Activated CD8-positive, alpha-beta memory T cell treated with anti-CD3 and anti-CD28 coated beads for 4 hours (primary cell): ENCODE measurements around the gene KIF6.

ENCODE experiments used
- DNase-seq, 2 donors: peaks; one replicate each; pipeline ENCODE4 v3.0.0-alpha.2; 2020; ENCODE audit warnings: low read depth in 2 of 2

Gene KIF6

GRCh38 chr6:39387785-39388184, 337.4 kb downstream of the KIF6 start:
- no peak for DNase-seq

- DNase-seq, result no peak
These were observed 338.7 kb downstream of the KIF6 start for GRCh38 chr6:39386487-39386886.

- no peak for DNase-seq
These were observed 343.6 kb downstream of the KIF6 start for GRCh38 chr6:39381550-39382140.

- no peak for DNase-seq
These were observed 344.2 kb downstream of the KIF6 start for GRCh38 chr6:39380837-39381549.

GRCh38 chr6:39378960-39379425, 346.2 kb downstream of the KIF6 start:
- no peak for DNase-seq

GRCh38 chr6:39378175-39378959, 346.8 kb downstream of the KIF6 start:
- DNase-seq, result no peak

DNA sequence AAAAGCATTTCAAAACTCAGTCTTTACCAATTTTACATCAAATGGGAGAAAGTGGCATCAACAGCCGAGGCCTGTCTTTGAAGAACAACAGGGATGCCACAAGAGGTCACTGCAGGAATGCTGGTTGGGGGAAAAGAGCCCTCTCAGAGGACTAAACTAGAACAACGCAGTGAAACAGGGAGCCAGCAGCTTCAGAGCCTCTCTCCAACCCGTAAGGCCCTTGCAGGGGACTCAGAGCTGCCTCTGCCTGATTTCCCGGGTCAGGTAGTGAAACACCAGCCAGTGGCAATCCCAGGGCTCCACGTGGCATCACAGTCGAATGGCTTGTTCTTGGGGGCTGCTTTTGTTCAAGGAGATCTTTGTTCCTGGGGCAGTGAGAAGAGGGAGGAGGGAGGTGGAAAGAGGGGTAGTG, 347.7 kb downstream of the KIF6 start:
- no peak for DNase-seq

DNA sequence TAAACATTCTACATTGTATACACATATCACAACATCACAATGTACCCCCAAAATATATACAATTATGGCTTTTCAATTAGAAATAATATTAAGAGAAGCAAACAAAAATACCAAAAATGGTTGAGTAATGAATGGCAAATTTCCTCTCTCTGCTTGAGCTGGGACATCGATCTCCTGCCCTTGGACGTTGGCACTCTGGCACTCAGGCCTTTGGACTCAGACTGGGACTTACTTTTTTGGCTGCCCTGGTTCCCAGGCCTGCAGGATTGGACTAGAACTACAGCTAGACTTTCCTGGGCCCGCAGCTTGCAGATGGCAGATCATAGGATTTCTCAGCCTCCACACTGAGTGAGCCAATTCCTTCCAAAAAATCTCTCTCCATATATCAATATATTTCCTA, 349.8 kb downstream of the KIF6 start:
- no peak for DNase-seq

DNA sequence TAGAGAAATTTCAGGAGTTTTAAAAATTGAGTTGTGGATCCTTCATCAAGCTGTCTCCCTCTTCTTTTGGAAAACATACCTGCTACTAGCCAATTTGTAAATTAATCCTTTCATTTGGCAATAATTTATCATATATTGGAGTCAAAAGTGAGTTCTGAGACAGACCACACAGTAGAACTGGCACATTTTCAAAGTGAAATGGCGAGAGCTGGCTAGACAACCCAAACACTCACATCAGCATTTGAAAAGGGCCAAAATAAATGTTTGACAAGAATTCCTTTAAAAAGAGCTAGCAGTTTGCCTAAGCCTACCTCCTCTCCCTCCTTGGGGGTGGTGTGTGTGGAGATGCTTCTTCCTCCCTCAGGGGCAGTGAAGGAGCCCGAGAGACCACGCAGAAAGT, 354.8 kb downstream of the KIF6 start:
- DNase-seq, result no peak

- no peak for DNase-seq
These were observed 355.2 kb downstream of the KIF6 start for GRCh38 chr6:39369987-39370386.

DNA sequence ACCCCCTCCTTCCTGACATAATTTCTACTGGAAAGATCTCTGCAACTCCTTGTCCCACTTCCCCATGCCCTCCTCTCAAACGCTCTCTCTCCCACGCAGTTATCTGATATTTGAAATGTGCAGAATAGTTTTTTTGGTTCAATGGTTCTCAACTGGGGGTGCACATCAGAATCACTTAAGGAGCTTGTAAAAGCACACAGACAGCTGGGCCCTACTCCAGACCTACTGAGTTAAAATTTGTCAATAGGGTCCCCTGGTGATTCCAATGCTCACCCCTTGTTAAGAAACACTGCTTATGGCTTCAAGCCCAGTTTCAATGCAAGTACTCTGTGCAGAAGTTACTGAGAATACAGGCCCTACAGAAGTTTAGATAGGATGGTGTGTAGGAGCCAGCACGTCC, 357.5 kb downstream of the KIF6 start:
- no peak for DNase-seq

- no peak for DNase-seq
These were observed 358.1 kb downstream of the KIF6 start for GRCh38 chr6:39366931-39367618.

GRCh38 chr6:39365281-39366074, 359.7 kb downstream of the KIF6 start:
- DNase-seq, result no peak

GRCh38 chr6:39363280-39363679, 361.9 kb downstream of the KIF6 start:
- no peak for DNase-seq

GRCh38 chr6:39362487-39362865, 362.7 kb downstream of the KIF6 start:
- DNase-seq, result no peak

DNA sequence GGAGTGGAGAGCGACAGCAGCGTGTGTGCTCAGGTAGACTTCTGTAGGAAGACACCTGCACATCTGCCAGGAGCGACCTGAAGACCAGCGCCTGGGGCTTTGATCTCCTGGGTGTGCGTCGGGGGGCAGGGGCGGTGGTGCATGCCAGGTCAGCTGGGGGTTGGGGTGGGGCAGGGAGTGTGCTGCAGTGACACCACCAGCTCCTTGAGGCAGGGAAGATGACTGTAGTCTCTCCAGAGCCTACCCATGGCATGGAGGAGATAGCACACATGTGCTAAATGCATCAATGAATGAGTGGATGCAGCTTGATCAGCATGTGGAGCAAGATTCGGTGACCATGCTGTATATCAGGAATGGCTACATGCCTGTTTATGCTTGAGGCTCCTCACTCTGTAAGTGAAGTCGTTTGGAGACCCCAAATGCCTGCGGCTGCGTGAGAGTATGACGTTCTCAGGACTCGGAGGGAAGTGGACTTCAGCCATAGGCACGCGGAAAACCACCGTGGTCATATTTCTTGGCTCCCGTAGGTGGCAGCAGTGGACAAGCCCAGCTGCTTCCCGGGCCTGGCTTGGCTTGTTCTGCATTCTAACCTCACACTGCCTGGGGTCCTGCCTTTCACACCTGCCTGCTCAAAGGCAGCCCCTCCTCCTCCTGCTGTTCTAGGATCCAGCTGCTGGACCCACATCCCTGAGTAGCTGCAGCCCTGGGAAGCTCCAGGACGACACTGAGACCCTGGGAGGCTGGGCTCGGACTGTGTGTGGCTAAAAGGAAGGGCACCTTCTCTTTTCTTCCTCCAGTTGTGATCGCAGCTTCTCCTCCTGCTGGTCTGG, 363.3 kb downstream of the KIF6 start:
- no peak for DNase-seq

DNA sequence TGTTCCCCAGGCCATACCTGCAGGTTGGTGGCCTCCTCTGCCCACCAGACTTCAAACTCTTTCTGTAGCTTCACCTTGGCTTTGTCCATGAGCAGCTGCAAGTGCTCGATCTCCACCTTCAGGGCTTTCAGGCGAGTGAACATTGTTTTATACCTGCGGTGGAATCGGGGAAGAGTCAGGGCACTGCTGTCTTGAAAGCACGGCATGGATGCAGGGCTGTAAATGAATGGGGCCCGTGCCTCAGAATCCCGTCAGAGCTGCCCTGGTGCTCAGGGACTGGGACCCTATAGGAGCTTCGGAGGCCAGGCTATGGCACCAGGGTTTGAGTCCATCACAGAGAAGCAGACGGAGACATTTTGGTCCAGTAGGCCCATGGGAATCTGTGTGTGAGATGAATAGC, 364.8 kb downstream of the KIF6 start:
- no peak for DNase-seq

DNA sequence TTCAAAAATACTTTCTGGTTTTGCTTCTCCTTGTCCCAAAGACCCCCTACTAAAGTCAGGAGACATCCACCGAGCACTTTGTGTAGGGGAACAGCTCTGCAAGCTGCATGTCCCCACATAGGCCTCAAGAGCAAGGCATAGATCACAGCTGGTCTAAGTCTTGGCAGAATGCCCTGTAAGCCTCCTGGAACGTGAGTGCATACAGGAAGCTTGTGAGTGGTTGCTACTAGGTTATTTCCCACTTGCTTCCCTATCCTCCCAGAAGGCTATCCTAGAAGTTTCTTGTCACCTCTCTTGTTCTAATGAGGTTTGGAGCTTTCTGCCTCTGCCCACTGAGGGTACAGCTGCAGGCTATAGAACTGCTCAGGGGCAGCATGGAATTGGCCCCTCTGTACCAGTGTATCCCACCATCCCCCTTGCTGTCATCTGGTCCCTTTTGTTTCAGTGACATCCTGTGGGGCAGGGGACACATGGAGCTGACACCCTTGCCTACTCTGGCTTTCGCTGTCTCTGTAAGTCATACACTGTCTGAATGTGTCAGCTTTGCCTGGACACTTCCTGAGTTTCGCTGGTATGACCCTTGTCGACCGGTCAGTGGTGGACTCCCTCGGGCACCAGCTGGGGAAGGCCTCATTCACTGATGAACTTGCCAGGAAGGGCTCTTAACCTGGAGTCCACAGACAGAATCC, 367.1 kb downstream of the KIF6 start:
- no peak for DNase-seq

DNA sequence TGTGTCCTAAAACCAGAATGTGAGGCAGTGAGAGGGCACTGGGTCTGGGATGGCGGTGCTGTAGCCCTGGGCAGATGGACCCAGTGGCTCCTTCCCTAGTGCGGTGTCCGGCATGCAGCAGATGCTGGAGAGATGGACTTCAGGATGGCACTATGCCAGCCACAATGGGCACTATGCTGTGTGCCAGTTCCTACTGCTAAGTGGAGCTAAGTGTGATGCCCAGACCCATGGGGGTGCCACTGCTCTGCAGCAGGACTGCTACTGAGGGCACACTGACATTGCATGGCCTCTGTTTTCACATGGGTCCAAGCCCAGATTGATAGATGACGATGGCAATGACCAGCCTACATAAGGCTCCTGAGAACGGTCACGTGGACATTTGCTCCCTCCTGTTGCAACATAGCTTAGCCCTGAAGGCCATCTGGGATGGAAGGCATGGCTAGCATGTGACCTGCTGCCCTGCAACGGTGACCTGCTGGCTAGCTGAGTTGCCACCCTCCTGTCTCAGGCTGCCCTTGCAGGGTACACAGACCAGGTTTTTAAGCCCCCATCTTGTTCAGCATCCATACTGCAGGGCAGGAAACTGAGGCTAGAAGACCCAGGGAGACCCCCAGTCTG, 371.4 kb downstream of the KIF6 start:
- DNase-seq, result no peak
